DND-41 (cell line): ENCODE data around the gene GABBR2.

Source experiments
- EZH2 ChIP-seq: IDR thresholded peaks from 3 replicates; pipeline ENCODE4 v1.6.1; 2012; ENCODE audit warnings: borderline replicate concordance, low read depth, mild to moderate bottlenecking, moderate library complexity, low read length, inconsistent platforms; ENCODE audit not compliant: severe bottlenecking
- TF ChIP-seq, protein P1 (sequence below): IDR thresholded peaks from 2 replicates; pipeline ENCODE4 v1.5.1; 2012; ENCODE audit warnings: borderline replicate concordance, low read length, moderate library complexity, mild to moderate bottlenecking; ENCODE audit not compliant: poor library complexity, severe bottlenecking; ENCODE audit errors: extremely low read depth

DNA sequence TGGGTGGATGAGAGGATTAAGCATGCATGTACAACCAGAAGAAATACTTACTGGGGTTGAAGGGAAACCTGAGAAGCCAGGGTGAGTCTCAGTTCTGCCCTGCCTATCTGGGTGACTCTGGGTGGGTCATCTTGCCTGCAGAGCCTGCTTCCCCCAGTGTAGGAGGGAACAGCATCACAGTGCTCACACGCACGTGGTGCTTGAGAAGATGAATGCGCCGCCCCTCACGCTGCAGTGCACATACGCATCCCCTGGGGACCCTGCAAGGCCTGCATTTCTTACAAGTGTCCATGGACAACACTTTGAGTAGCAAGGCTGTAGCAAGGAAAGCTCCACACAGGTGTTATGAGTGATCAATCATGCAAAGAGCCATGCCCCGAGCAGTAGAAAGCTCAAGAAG, 18.7 kb upstream of the GABBR2 start:
- TF ChIP-seq, protein P1, sequence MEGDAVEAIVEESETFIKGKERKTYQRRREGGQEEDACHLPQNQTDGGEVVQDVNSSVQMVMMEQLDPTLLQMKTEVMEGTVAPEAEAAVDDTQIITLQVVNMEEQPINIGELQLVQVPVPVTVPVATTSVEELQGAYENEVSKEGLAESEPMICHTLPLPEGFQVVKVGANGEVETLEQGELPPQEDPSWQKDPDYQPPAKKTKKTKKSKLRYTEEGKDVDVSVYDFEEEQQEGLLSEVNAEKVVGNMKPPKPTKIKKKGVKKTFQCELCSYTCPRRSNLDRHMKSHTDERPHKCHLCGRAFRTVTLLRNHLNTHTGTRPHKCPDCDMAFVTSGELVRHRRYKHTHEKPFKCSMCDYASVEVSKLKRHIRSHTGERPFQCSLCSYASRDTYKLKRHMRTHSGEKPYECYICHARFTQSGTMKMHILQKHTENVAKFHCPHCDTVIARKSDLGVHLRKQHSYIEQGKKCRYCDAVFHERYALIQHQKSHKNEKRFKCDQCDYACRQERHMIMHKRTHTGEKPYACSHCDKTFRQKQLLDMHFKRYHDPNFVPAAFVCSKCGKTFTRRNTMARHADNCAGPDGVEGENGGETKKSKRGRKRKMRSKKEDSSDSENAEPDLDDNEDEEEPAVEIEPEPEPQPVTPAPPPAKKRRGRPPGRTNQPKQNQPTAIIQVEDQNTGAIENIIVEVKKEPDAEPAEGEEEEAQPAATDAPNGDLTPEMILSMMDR = no peak
- no peak for TF ChIP-seq EZH2
